Stimulated activated CD4-positive, alpha-beta T cell treated with anti-CD3 and anti-CD28 coated beads, Interleukin-12 subunit alpha, Interleukin-12 subunit beta, amount 100 ng/mL, for 24 hours (primary cell): ENCODE measurements around the gene HPCA.
"Not testable (repeated sequence)": the region's sequence is repeated elsewhere in the genome, so short reads cannot be mapped to it uniquely, and the experiment has no call there.

Source experiments
- DNase-seq, 2 experiments: peaks; one replicate each; pipeline ENCODE4 v3.0.0-alpha.2; 2020; ENCODE audit warnings: low read depth in 2 of 2

The HPCA gene

GRCh38 chr1:32902535-32902920 lies 16.2 kb downstream of the HPCA start:
- DNase-seq: no peak

- DNase-seq: no peak
These were observed 17.9 kb downstream of the HPCA start for GRCh38 chr1:32903991-32904785.

GRCh38 chr1:32904797-32905196 lies 18.5 kb downstream of the HPCA start:
- no peak for DNase-seq

- not testable (repeated sequence) for DNase-seq
These were observed 19.3 kb downstream of the HPCA start for GRCh38 chr1:32905588-32905987.

GRCh38 chr1:32906654-32907053 lies 20.4 kb downstream of the HPCA start:
- DNase-seq: no peak

GRCh38 chr1:32907435-32907834 lies 21.1 kb downstream of the HPCA start:
- DNase-seq: no peak

GRCh38 chr1:32910319-32910718 lies 24.0 kb downstream of the HPCA start:
- no peak for DNase-seq

GRCh38 chr1:32915766-32916706 lies 29.7 kb downstream of the HPCA start:
- no peak for DNase-seq

- DNase-seq: no peak
These were observed 31.2 kb downstream of the HPCA start for GRCh38 chr1:32917521-32917920.

- no peak for DNase-seq
These were observed 31.9 kb downstream of the HPCA start for GRCh38 chr1:32918179-32918578.

- DNase-seq: no peak
These were observed 33.8 kb downstream of the HPCA start for GRCh38 chr1:32919811-32920733.

GRCh38 chr1:32920833-32921232 lies 34.5 kb downstream of the HPCA start:
- no peak for DNase-seq

GRCh38 chr1:32924881-32925344 lies 38.6 kb downstream of the HPCA start:
- no peak for DNase-seq

- DNase-seq: no peak
These were observed 39.3 kb downstream of the HPCA start for GRCh38 chr1:32925403-32926162.

GRCh38 chr1:32926562-32926961 lies 40.3 kb downstream of the HPCA start:
- DNase-seq: no peak

GRCh38 chr1:32927441-32927840 lies 41.1 kb downstream of the HPCA start:
- DNase-seq: no peak

GRCh38 chr1:32928285-32928684 lies 42.0 kb downstream of the HPCA start:
- no peak for DNase-seq

- no peak for DNase-seq
These were observed 42.4 kb downstream of the HPCA start for GRCh38 chr1:32928715-32929114.

- no peak for DNase-seq
These were observed 43.1 kb downstream of the HPCA start for GRCh38 chr1:32929366-32929765.

GRCh38 chr1:32931760-32932159 lies 45.5 kb downstream of the HPCA start:
- DNase-seq: no peak
